ENCODE results near the gene ARID3C.
A peak's percentile ranks its signal among the peaks of the same experiment; 100 is the strongest.
"Not testable (repeated sequence)": the region's sequence is repeated elsewhere in the genome, so short reads cannot be mapped to it uniquely, and the experiment has no call there.

Gene ARID3C

GRCh38 chr9:34651876-34652601 is 23.2 kb upstream of the ARID3C start, which contains the start of gene IL11RA:
IL11RA (plus strand) TSS chr9:34652185; CDS start chr9:34655218, 3,033 bp downstream.
- DNase-seq: peak; percentile 63

GRCh38 chr9:34651321-34651720 is 22.5 kb upstream of the ARID3C start:
- DNase-seq: no peak

- no peak for DNase-seq
Observed at GRCh38 chr9:34650816-34651215, 21.9 kb upstream of the ARID3C start.

- no peak for DNase-seq
Observed at GRCh38 chr9:34648673-34649072, 19.8 kb upstream of the ARID3C start.

GRCh38 chr9:34647651-34648050 is 18.8 kb upstream of the ARID3C start:
- DNase-seq: no peak

GRCh38 chr9:34647084-34647403 is 18.2 kb upstream of the ARID3C start:
- no peak for DNase-seq

- DNase-seq: peak; percentile 98
Observed at GRCh38 chr9:34646211-34647083, 17.6 kb upstream of the ARID3C start, which contains the start of gene GALT. GALT (plus strand) TSS chr9:34646675; CDS start chr9:34646705, 30 bp downstream.

GRCh38 chr9:34644766-34645314 is 16.0 kb upstream of the ARID3C start:
- DNase-seq: no peak

- DNase-seq: no peak
Observed at GRCh38 chr9:34642679-34643078, 13.8 kb upstream of the ARID3C start.

- DNase-seq: not testable (repeated sequence)
Observed at GRCh38 chr9:34639322-34639721, 10.5 kb upstream of the ARID3C start.

- no peak for DNase-seq
Observed at GRCh38 chr9:34638138-34638445, 9.2 kb upstream of the ARID3C start.

- DNase-seq: peak; percentile 94
Observed at GRCh38 chr9:34637356-34638137, 8.7 kb upstream of the ARID3C start, which contains the start of gene SIGMAR1. SIGMAR1 (minus strand) TSS chr9:34637787; CDS start chr9:34637697, 90 bp downstream.

- DNase-seq: peak; percentile 18
Observed at GRCh38 chr9:34636791-34637355, 8.0 kb upstream of the ARID3C start.

GRCh38 chr9:34635556-34635955 is 6.7 kb upstream of the ARID3C start:
- no peak for DNase-seq

- no peak for DNase-seq
Observed at GRCh38 chr9:34634551-34635248, 5.8 kb upstream of the ARID3C start.

- peak; percentile 76 for DNase-seq
Observed at GRCh38 chr9:34633851-34634550, 5.1 kb upstream of the ARID3C start.

- no peak for DNase-seq
Observed at GRCh38 chr9:34633166-34633565, 4.3 kb upstream of the ARID3C start.

- DNase-seq: no peak
Observed at GRCh38 chr9:34630402-34631154, 1.7 kb upstream of the ARID3C start.

GRCh38 chr9:34629491-34629808 is 584 bp upstream of the ARID3C start:
- no peak for DNase-seq
